GM12801 (cell line): Measurements from ENCODE around the gene ATG12.

Source experiments
- TF ChIP-seq, protein P1 (sequence below): IDR thresholded peaks from one replicate; pipeline ENCODE4 v1.5.1; 2011; ENCODE audit warnings: control low read depth; ENCODE audit not compliant: insufficient read length; ENCODE audit errors: extremely low read depth

The ATG12 gene

DNA sequence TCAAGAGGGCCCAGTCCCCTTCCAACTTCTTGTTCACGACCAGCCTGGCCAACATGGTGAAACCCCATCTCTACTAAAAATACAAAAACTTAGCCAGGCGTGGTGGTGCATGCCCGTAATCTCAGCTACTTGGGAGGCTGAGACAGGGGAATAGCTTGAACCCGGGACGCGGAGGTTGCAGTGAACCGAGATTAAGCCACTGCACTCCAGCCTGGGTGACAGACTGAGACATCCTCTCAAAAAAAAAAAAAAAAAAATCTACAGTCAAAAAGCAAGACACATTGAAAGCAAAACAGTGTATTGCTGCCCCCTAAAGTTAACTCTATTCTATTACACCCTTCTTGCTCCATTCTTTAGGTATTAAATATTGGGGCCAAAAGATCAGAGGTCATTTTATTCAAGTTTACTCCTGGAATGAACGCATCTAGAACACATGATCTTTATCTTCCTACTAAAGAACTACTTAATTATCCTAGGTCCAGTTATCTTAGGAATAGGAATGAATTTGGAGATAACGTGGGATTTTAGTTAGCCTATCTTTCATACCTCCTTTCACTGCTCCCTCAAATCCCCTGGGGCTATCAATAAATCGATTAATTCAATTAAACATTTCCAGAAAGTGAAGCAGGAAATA, 2.4 kb downstream of the ATG12 start:
- TF ChIP-seq, protein P1, sequence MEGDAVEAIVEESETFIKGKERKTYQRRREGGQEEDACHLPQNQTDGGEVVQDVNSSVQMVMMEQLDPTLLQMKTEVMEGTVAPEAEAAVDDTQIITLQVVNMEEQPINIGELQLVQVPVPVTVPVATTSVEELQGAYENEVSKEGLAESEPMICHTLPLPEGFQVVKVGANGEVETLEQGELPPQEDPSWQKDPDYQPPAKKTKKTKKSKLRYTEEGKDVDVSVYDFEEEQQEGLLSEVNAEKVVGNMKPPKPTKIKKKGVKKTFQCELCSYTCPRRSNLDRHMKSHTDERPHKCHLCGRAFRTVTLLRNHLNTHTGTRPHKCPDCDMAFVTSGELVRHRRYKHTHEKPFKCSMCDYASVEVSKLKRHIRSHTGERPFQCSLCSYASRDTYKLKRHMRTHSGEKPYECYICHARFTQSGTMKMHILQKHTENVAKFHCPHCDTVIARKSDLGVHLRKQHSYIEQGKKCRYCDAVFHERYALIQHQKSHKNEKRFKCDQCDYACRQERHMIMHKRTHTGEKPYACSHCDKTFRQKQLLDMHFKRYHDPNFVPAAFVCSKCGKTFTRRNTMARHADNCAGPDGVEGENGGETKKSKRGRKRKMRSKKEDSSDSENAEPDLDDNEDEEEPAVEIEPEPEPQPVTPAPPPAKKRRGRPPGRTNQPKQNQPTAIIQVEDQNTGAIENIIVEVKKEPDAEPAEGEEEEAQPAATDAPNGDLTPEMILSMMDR = no peak

GRCh38 chr5:115835481-115835880, 5.9 kb downstream of the ATG12 start:
- TF ChIP-seq, protein P1 = no peak

GRCh38 chr5:115831163-115831768, 10.1 kb downstream of the ATG12 start:
- TF ChIP-seq, protein P1 = no peak

DNA sequence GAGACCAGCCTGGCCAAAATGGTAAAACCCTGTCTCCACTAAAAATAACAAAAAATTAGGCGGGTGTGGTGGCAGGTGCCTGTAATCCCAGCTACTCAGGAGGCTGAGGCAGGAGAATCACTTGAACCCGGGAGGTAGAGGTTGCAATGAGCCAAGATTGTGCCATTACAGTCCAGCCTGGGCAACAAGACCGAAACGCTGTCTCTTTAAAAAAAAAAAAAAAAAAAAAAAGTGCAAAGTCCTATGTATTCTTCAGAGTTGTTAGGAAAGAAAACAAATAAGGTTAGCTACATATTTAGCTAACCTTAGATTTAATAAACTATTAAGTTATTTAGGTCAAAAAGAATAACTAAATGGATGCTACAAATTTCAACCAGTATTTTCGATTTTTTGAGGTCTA, 11.5 kb downstream of the ATG12 start:
- TF ChIP-seq, protein P1 = no peak

- TF ChIP-seq, protein P1 = no peak
Measured at GRCh38 chr5:115825948-115826347, 15.4 kb downstream of the ATG12 start.

GRCh38 chr5:115820846-115821245, 20.5 kb downstream of the ATG12 start:
- TF ChIP-seq, protein P1 = no peak

DNA sequence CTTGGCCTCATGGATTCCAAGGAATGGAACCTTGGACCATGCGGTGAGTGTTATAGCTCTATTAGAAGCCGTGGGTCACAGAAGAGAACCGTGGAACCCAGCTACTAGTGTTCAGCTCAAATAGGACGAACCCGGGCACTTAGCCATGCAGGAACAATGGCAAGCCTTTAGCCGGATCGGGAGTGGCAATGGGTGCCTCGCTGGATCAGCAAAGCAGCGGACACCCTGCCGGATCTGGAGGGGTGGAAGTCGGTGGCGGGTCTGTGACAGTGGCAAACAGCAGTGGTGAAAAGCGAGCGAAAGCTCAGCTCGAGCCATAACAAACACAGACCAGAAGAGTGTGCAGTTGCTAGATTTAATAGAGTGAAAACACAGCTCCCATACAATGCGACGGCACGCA, 22.5 kb downstream of the ATG12 start:
- TF ChIP-seq, protein P1 = no peak
